ENCODE data around the gene EMC1. TPM values are rescaled to one million over a fixed set of nuclear protein-coding genes. Genes with fewer than 3 reads are reported as not detected.
"Not testable (repeated sequence)": the region's sequence is repeated elsewhere in the genome, so short reads cannot be mapped to it uniquely, and the experiment has no call there.

Gene EMC1
- total RNA-seq, 2 experiments from 2014 or later: 21.9 to 22.2 TPM

DNA sequence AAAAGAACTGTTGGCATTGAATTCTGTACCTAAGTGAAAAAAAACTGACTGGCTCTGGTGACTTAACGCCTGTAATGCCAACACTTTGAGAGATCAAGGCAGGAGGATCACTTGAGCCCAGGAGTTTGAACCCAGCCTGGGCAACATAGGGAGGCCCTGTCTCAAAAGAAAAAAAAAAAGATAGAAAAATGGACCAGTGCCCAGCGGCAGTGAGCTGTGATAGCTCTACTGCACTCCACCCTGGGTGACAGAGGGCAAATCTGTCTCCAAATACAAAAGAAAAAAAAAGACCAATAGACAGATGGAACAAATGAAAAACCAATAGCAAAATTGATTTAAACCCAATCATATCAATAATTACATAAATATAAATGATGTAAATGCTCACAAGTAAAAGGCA is 37.9 kb upstream of the EMC1 start:
- Mint-ChIP-seq H3K36me3 (ENCODE audit: low read depth) (peaks cover 21% of the 10 kb centered on the region), H3K4me1 (ENCODE audit: low read depth) (peaks cover 9% of the 10 kb centered on the region), H3K27me3 (peaks cover 14% of the 10 kb centered on the region), H3K27ac (no peak overlapping the region), H3K9me3 (peaks cover 1% of the 10 kb centered on the region), H3K4me3 (peak overlapping the region; percentile 31)
- ATAC-seq (ENCODE audit: poor library complexity): no peak
- intact Hi-C loops (cut with DNase I, micrococcal nuclease): no loop called here
- H3K4me3 ChIP-seq (ENCODE audit: low read length): peak overlapping the region; percentile 42
- H3K4me1 ChIP-seq (ENCODE audit: insufficient read depth, low read length): peaks cover 8% of the 10 kb centered on the region
- TF ChIP-seq, protein P1, sequence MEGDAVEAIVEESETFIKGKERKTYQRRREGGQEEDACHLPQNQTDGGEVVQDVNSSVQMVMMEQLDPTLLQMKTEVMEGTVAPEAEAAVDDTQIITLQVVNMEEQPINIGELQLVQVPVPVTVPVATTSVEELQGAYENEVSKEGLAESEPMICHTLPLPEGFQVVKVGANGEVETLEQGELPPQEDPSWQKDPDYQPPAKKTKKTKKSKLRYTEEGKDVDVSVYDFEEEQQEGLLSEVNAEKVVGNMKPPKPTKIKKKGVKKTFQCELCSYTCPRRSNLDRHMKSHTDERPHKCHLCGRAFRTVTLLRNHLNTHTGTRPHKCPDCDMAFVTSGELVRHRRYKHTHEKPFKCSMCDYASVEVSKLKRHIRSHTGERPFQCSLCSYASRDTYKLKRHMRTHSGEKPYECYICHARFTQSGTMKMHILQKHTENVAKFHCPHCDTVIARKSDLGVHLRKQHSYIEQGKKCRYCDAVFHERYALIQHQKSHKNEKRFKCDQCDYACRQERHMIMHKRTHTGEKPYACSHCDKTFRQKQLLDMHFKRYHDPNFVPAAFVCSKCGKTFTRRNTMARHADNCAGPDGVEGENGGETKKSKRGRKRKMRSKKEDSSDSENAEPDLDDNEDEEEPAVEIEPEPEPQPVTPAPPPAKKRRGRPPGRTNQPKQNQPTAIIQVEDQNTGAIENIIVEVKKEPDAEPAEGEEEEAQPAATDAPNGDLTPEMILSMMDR (IDR thresholded peaks at IDR 0.05): no peak
- no peak overlapping the region for H3K27ac ChIP-seq (ENCODE audit: low read depth in 1 of 2, low read length in 2 of 2)
- H3K36me3 ChIP-seq (ENCODE audit: insufficient read depth, low read length): no peaks in the 10 kb centered on the region
- peaks cover 0 to 9% of the 10 kb centered on the region in 2 experiments for H3K27me3 ChIP-seq (ENCODE audit: control insufficient read depth in 1 of 2, insufficient read depth in 2 of 2, low read length in 2 of 2)
- ChIA-PET CTCF (interaction anchor here (1.2 kb wide), 1 partner anchor 24 kb away, joined by 3 read pairs; no protein-coding TSS in a partner anchor), POLR2A (no interaction called here)
- DNase-seq: no peak
- peaks cover under 1 to 18% of the 10 kb centered on the region in 2 experiments for H3K9me3 ChIP-seq (ENCODE audit: control insufficient read depth in 1 of 2, insufficient read depth in 1 of 2, low read length in 2 of 2)

DNA sequence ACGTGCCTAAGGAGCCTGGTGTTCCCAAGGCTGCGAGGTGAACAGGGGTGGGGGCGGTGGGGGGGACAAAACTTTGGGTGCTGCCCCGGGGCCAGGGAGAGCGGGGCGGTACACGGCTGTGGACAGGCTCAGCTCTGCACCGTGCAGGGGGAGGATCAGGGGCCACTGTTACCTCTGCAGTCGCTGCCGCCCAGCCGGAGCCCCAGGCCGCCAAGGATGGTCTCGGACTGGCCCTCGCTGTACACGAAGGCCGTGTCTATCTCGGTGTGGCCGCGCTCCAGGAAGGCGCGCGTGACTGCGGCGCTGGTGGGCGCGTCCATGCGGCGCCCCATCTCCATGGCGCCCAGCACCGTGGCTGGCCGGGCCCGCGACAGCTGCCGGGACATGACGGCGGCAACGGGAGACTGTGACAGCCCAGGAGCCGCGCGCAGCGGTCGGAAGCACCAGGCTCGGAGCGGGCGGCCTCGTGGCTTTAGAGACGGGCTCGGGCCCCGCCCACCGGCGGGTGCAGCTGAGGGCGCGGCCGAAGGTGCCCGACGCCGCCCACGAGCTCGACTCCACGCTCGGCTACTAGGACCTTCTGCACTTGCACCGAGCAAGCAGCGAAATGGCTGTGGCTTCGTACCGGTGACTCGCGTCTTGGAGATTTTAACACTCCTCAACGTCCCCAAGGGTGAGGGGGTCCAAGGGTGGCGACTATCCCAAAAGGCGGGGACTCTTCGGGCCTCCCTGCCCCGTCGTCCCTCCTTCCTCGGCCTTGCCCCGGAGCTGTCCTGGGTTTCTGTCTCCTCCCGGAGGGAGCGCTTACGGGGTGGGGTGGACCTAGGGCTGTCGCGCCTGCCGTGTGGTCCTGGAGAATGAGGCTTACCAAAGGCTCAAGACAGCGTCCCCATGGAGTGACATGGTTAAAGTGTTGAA is 37.3 kb upstream of the EMC1 start, which contains the start of gene AKR7A3:
Gene AKR7A3 (minus strand): TSS at position 447 of the 918 bp plus-strand sequence. CDS start 61 bp downstream, at position 386.
- H3K27me3 ChIP-seq (ENCODE audit: control insufficient read depth in 1 of 2, insufficient read depth in 2 of 2, low read length in 2 of 2); H3K4me1 Mint-ChIP-seq (ENCODE audit: low read depth); H3K9me3 Mint-ChIP-seq; H3K4me1 ChIP-seq (ENCODE audit: insufficient read depth, low read length); POLR2A ChIA-PET; H3K27ac Mint-ChIP-seq; H3K27ac ChIP-seq (ENCODE audit: low read depth in 1 of 2, low read length in 2 of 2); H3K36me3 ChIP-seq (ENCODE audit: insufficient read depth, low read length); intact Hi-C loops (cut with DNase I, micrococcal nuclease): not testable (repeated sequence)
- Mint-ChIP-seq H3K36me3 (ENCODE audit: low read depth) (peaks cover 19% of the 10 kb centered on the region), H3K4me3 (peak within 1 kb of the TSS; percentile 67), H3K27me3 (peaks cover 14% of the 10 kb centered on the region)
- ATAC-seq (ENCODE audit: poor library complexity): peak; percentile 95
- Histone ChIP-seq H3K4me3 (ENCODE audit: low read length) (peak within 1 kb of the TSS; percentile 42), H3K9me3 (ENCODE audit: control insufficient read depth in 1 of 2, insufficient read depth in 1 of 2, low read length in 2 of 2) (peaks cover 0 to 12% of the 10 kb centered on the region in 2 experiments)
- CTCF ChIA-PET: interaction anchor here (1.2 kb wide), 1 partner anchor 24 kb away, joined by 3 read pairs; no protein-coding TSS in a partner anchor
- DNase-seq: peak; percentile 33 to 79 (median 54)

DNA sequence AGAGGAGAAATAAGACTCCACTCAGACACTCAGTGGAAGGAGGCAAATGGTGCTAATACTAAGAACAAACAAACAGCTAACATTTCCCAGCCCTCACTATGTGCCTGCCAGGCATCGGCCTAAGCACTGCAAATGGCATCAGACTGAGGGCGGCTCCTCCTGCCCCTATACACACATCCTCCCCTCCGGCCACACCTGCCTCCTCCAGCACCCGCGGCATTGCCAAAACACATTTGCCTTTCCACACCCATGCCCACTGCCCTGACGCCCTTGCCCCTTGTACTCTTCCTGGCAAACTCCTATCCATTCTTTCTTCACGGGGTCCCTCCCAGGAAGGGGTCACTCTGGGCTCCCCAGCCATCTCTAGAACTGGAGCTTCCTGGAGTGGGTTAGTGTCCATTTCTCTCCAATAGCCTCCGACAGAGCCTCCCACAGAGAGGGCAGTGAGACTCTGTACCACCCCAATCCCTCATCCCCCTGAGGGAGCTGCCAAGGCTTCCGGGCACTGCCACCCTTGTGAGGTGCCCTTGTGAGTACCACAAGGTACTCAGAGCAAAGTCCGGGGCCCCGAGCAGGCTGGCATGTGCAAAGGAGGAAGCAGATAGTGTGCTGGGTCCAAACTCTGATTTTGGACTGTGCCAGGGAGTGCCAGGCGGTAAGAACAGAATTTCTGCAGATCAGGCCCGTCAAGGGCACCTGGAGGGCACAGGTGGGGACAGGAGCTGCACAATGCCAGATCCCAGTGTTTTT is 36.3 kb upstream of the EMC1 start:
- no peaks in the 10 kb centered on the region for H3K36me3 ChIP-seq (ENCODE audit: insufficient read depth, low read length)
- peaks cover 8% of the 10 kb centered on the region for H3K4me1 ChIP-seq (ENCODE audit: insufficient read depth, low read length)
- H3K9me3 Mint-ChIP-seq: no peaks in the 10 kb centered on the region
- ChIA-PET POLR2A (no interaction called here), CTCF (no interaction called here)
- peaks cover 19% of the 10 kb centered on the region for H3K36me3 Mint-ChIP-seq (ENCODE audit: low read depth)
- H3K27ac ChIP-seq (ENCODE audit: low read depth in 1 of 2, low read length in 2 of 2): no peak overlapping the region
- TF ChIP-seq, protein P1 (IDR thresholded peaks at IDR 0.05): no peak
- no peak overlapping the region for H3K4me3 ChIP-seq (ENCODE audit: low read length)
- H3K4me1 Mint-ChIP-seq (ENCODE audit: low read depth): peaks cover 9% of the 10 kb centered on the region
- peak overlapping the region; percentile 67 for H3K4me3 Mint-ChIP-seq
- no peak overlapping the region for H3K27ac Mint-ChIP-seq
- DNase-seq (no peak), ATAC-seq (ENCODE audit: poor library complexity) (no peak)
- peaks cover 0 to 9% of the 10 kb centered on the region in 2 experiments for H3K27me3 ChIP-seq (ENCODE audit: control insufficient read depth in 1 of 2, insufficient read depth in 2 of 2, low read length in 2 of 2)
- H3K27me3 Mint-ChIP-seq: peaks cover 14% of the 10 kb centered on the region
- peaks cover 0 to 9% of the 10 kb centered on the region in 2 experiments for H3K9me3 ChIP-seq (ENCODE audit: control insufficient read depth in 1 of 2, insufficient read depth in 1 of 2, low read length in 2 of 2)
- intact Hi-C loops (cut with DNase I, micrococcal nuclease): no loop called here

DNA sequence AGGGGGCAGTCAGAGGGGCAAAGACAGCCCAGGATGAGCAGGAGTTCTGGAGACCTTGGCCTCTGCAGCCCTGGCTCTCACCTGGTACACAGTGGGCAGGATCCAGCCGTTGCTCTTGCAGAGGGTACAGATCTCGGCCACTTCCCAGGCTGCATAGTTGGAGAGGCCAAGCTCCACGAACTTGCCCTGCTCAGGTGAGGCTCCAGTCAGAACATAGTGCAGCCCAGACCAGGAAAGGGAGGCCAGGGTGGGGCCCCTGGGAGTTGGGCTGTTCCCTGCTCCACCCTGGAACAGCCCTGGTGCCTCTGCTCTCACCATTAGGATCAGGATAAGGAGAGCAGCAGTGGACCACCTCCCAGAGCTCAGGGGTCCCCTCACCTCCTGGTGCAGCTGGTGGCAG is 34.5 kb upstream of the EMC1 start:
- peaks cover 14% of the 10 kb centered on the region for H3K27me3 Mint-ChIP-seq
- H3K27ac ChIP-seq (ENCODE audit: low read depth in 1 of 2, low read length in 2 of 2); H3K4me3 Mint-ChIP-seq; H3K9me3 Mint-ChIP-seq; H3K9me3 ChIP-seq (ENCODE audit: control insufficient read depth in 1 of 2, insufficient read depth in 1 of 2, low read length in 2 of 2); POLR2A ChIA-PET; CTCF ChIA-PET; H3K4me1 Mint-ChIP-seq (ENCODE audit: low read depth); intact Hi-C loops (cut with DNase I, micrococcal nuclease); H3K4me3 ChIP-seq (ENCODE audit: low read length); H3K36me3 Mint-ChIP-seq (ENCODE audit: low read depth); H3K27me3 ChIP-seq (ENCODE audit: control insufficient read depth in 1 of 2, insufficient read depth in 2 of 2, low read length in 2 of 2); H3K27ac Mint-ChIP-seq; DNase-seq; H3K4me1 ChIP-seq (ENCODE audit: insufficient read depth, low read length); H3K36me3 ChIP-seq (ENCODE audit: insufficient read depth, low read length); ATAC-seq (ENCODE audit: poor library complexity): not testable (repeated sequence)

DNA sequence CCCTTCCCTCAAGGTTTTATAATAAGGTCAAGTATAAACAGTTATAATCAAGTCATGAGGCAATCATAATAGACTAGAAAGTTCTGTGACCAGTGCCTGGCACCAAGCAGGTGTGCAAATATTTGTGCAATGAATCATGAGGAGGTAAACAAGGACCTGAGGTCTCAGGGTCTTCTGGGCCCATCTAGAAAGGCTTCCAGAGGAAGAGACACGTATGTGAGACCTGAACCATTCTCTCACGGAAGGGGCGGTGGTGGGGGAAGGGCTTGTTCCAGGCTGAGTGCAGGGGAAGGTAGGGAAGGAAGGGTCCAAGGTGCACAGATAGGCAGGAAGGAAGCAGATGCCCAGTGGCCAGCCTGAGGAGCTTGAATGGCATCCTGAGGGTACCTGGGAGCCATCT is 34.0 kb upstream of the EMC1 start:
- H3K36me3 ChIP-seq (ENCODE audit: insufficient read depth, low read length); CTCF ChIA-PET; DNase-seq; intact Hi-C loops (cut with DNase I, micrococcal nuclease); H3K9me3 ChIP-seq (ENCODE audit: control insufficient read depth in 1 of 2, insufficient read depth in 1 of 2, low read length in 2 of 2); H3K4me3 Mint-ChIP-seq; H3K4me1 ChIP-seq (ENCODE audit: insufficient read depth, low read length); H3K4me3 ChIP-seq (ENCODE audit: low read length); H3K27ac ChIP-seq (ENCODE audit: low read depth in 1 of 2, low read length in 2 of 2); ATAC-seq (ENCODE audit: poor library complexity); POLR2A ChIA-PET; H3K4me1 Mint-ChIP-seq (ENCODE audit: low read depth); H3K9me3 Mint-ChIP-seq; H3K27ac Mint-ChIP-seq; H3K27me3 ChIP-seq (ENCODE audit: control insufficient read depth in 1 of 2, insufficient read depth in 2 of 2, low read length in 2 of 2); H3K36me3 Mint-ChIP-seq (ENCODE audit: low read depth): not testable (repeated sequence)
- peaks cover 14% of the 10 kb centered on the region for H3K27me3 Mint-ChIP-seq

Data from CD4-positive, alpha-beta T cell (primary cell).